ENCODE results near the gene MROH8.

DNA sequence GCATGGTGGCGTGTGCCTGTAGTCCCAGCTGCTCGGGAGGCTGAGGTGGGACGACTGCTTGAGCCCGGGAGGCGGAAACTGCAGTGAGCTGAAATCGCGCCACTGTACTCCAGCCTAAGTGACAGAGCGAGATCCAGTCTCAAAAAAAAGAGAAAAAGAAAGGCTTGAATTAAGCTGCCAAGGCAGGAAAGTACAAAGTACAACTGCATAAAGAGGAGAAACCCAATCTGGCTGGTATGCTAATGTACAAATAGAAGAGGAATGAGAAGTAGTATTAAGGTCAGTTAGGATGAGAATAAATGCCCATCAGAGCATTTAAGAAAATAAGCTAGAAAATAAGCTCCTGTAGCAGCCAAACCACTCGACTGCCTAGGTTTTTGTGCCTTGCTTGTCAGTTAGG is 23.4 kb downstream of the MROH8 start:
- no peak for TF ChIP-seq POLR2AphosphoS5 (IDR thresholded peaks at IDR 0.05; ENCODE audit: low read depth)
- TF ChIP-seq, protein P1, sequence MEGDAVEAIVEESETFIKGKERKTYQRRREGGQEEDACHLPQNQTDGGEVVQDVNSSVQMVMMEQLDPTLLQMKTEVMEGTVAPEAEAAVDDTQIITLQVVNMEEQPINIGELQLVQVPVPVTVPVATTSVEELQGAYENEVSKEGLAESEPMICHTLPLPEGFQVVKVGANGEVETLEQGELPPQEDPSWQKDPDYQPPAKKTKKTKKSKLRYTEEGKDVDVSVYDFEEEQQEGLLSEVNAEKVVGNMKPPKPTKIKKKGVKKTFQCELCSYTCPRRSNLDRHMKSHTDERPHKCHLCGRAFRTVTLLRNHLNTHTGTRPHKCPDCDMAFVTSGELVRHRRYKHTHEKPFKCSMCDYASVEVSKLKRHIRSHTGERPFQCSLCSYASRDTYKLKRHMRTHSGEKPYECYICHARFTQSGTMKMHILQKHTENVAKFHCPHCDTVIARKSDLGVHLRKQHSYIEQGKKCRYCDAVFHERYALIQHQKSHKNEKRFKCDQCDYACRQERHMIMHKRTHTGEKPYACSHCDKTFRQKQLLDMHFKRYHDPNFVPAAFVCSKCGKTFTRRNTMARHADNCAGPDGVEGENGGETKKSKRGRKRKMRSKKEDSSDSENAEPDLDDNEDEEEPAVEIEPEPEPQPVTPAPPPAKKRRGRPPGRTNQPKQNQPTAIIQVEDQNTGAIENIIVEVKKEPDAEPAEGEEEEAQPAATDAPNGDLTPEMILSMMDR (conservative IDR thresholded peaks at IDR 0.05; ENCODE audit: low read depth in 2 of 2): no peak
- TF ChIP-seq EZH2 (IDR thresholded peaks at IDR 0.05; ENCODE audit: low read depth, unreplicated experiment): no peak
- TF ChIP-seq EZH2phosphoT487 (IDR thresholded peaks at IDR 0.05; ENCODE audit: unreplicated experiment): no peak
- TF ChIP-seq, protein P2, sequence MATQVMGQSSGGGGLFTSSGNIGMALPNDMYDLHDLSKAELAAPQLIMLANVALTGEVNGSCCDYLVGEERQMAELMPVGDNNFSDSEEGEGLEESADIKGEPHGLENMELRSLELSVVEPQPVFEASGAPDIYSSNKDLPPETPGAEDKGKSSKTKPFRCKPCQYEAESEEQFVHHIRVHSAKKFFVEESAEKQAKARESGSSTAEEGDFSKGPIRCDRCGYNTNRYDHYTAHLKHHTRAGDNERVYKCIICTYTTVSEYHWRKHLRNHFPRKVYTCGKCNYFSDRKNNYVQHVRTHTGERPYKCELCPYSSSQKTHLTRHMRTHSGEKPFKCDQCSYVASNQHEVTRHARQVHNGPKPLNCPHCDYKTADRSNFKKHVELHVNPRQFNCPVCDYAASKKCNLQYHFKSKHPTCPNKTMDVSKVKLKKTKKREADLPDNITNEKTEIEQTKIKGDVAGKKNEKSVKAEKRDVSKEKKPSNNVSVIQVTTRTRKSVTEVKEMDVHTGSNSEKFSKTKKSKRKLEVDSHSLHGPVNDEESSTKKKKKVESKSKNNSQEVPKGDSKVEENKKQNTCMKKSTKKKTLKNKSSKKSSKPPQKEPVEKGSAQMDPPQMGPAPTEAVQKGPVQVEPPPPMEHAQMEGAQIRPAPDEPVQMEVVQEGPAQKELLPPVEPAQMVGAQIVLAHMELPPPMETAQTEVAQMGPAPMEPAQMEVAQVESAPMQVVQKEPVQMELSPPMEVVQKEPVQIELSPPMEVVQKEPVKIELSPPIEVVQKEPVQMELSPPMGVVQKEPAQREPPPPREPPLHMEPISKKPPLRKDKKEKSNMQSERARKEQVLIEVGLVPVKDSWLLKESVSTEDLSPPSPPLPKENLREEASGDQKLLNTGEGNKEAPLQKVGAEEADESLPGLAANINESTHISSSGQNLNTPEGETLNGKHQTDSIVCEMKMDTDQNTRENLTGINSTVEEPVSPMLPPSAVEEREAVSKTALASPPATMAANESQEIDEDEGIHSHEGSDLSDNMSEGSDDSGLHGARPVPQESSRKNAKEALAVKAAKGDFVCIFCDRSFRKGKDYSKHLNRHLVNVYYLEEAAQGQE (IDR thresholded peaks at IDR 0.05; ENCODE audit: unreplicated experiment): no peak
- no peak for TF ChIP-seq ZNF331 (CRISPR knock-in tag; IDR thresholded peaks at IDR 0.05; ENCODE audit: low read depth)
- TF ChIP-seq, protein P3, sequence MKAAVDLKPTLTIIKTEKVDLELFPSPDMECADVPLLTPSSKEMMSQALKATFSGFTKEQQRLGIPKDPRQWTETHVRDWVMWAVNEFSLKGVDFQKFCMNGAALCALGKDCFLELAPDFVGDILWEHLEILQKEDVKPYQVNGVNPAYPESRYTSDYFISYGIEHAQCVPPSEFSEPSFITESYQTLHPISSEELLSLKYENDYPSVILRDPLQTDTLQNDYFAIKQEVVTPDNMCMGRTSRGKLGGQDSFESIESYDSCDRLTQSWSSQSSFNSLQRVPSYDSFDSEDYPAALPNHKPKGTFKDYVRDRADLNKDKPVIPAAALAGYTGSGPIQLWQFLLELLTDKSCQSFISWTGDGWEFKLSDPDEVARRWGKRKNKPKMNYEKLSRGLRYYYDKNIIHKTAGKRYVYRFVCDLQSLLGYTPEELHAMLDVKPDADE (IDR thresholded peaks at IDR 0.05): no peak
- TF ChIP-seq NANOG (IDR thresholded peaks at IDR 0.05; ENCODE audit: borderline replicate concordance): no peak
- no peak for TF ChIP-seq CREB1 (CRISPR knock-in tag; IDR thresholded peaks at IDR 0.05; ENCODE audit: low read depth)
- no peak for TF ChIP-seq STAT1 (IDR thresholded peaks at IDR 0.05; ENCODE audit: unreplicated experiment)
